HG03342 (cell line): ENCODE results near the gene RPL13.

Experiments
- ATAC-seq: cut with Tn5 transposase; IDR thresholded peaks from one replicate; pipeline ENCODE4 v1.9.1; 2021; ENCODE audit warnings: mild to moderate bottlenecking, moderate library complexity; ENCODE audit not compliant: unreplicated experiment

RPL13 gene

GRCh38 chr16:89595330-89596060, 35.0 kb downstream of the RPL13 start:
- no peak for ATAC-seq

GRCh38 chr16:89596061-89596689, 35.7 kb downstream of the RPL13 start:
- ATAC-seq: no peak

- ATAC-seq: no peak
Measured at GRCh38 chr16:89596957-89597649, 36.6 kb downstream of the RPL13 start.

- no peak for ATAC-seq
Measured at GRCh38 chr16:89598199-89598598, 37.7 kb downstream of the RPL13 start.

GRCh38 chr16:89599451-89599858, 39.0 kb downstream of the RPL13 start:
- no peak for ATAC-seq

GRCh38 chr16:89599902-89600301, 39.4 kb downstream of the RPL13 start:
- ATAC-seq: no peak

GRCh38 chr16:89600427-89600826, 39.9 kb downstream of the RPL13 start:
- ATAC-seq: no peak

GRCh38 chr16:89600956-89601355, 40.5 kb downstream of the RPL13 start:
- no peak for ATAC-seq

- ATAC-seq: no peak
Measured at GRCh38 chr16:89601906-89602272, 41.4 kb downstream of the RPL13 start.

- ATAC-seq: no peak
Measured at GRCh38 chr16:89602273-89602951, 41.9 kb downstream of the RPL13 start.

- ATAC-seq: no peak
Measured at GRCh38 chr16:89602952-89603590, 42.6 kb downstream of the RPL13 start.

- no peak for ATAC-seq
Measured at GRCh38 chr16:89604764-89605163, 44.3 kb downstream of the RPL13 start.

GRCh38 chr16:89605186-89605970, 44.9 kb downstream of the RPL13 start:
- no peak for ATAC-seq

- ATAC-seq: no peak
Measured at GRCh38 chr16:89606006-89606405, 45.5 kb downstream of the RPL13 start.

- ATAC-seq: no peak
Measured at GRCh38 chr16:89607453-89607852, 47.0 kb downstream of the RPL13 start.

GRCh38 chr16:89607937-89608740, 47.7 kb downstream of the RPL13 start:
- ATAC-seq: no peak

- ATAC-seq: no peak
Measured at GRCh38 chr16:89610108-89610453, 49.6 kb downstream of the RPL13 start.

GRCh38 chr16:89612415-89613166, 52.1 kb downstream of the RPL13 start:
- no peak for ATAC-seq
